ENCODE results near the gene RTN4RL1.

- TF ChIP-seq CTCF (IDR thresholded peaks at IDR 0.05; ENCODE audit: insufficient read depth, low read length, poor library complexity, severe bottlenecking) (no peak), EZH2phosphoT487 (conservative IDR thresholded peaks at IDR 0.05; ENCODE audit: low read length) (no peak)
These were observed 120.6 kb downstream of the RTN4RL1 start for GRCh38 chr17:1904273-1905182.

Measured in SU-DHL-6 (cell line).